ENCODE data around the gene KRTAP10-10.
"Not testable (repeated sequence)": the region's sequence is repeated elsewhere in the genome, so short reads cannot be mapped to it uniquely, and the experiment has no call there.

Gene KRTAP10-10, protein sequence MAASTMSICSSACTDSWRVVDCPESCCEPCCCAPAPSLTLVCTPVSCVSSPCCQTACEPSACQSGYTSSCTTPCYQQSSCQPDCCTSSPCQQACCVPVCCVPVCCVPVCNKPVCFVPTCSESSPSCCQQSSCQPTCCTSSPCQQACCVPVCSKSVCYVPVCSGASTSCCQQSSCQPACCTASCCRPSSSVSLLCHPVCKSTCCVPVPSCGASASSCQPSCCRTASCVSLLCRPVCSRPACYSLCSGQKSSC

GRCh38 chr21:44637018-44637850 lies at the start of gene KRTAP10-10:
Gene KRTAP10-10, plus strand, starts transcription at chr21:44637356. Its CDS starts 62 bp downstream, at chr21:44637418.
- no peak for DNase-seq

- DNase-seq, result no peak
These were observed 48.1 kb upstream of the KRTAP10-10 start for GRCh38 chr21:44589094-44589493.

DNA sequence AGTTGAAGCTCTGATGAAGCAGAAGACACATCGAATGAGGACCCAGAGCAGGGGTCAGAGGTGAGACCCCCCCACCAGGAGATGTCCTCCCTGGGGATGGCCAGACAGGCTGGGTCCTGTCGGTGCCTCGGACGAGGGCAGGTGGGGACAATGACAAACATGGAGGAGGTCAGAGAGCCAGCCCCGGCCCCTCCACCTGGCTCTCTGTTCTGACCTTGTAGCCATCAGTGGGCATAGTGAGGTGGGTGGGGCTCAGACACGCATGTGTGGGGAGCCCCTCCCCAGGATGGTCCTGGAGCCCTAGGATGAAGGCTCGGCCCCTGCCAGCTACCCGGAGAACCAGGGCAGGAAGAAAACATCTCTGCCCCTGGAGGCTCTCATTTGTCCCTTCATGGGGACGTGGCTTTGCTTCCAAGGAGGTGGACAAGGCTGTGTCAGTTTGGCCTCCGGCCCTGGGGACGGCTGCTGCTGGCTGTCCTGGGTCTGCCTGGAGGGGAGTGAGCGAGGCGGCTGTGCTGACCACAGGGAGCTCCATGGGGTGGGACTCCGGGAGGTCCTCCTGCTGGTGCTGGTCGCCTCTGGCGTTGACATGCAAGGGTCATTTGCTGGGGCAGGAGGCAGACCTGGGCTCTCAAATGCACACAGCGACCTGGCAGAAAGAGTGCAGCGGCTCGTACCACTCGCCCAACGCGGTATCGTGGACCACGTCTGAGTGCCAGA lies 47.4 kb upstream of the KRTAP10-10 start:
- no peak for DNase-seq

- no peak for DNase-seq
These were observed 46.8 kb upstream of the KRTAP10-10 start for GRCh38 chr21:44590311-44590721.

DNA sequence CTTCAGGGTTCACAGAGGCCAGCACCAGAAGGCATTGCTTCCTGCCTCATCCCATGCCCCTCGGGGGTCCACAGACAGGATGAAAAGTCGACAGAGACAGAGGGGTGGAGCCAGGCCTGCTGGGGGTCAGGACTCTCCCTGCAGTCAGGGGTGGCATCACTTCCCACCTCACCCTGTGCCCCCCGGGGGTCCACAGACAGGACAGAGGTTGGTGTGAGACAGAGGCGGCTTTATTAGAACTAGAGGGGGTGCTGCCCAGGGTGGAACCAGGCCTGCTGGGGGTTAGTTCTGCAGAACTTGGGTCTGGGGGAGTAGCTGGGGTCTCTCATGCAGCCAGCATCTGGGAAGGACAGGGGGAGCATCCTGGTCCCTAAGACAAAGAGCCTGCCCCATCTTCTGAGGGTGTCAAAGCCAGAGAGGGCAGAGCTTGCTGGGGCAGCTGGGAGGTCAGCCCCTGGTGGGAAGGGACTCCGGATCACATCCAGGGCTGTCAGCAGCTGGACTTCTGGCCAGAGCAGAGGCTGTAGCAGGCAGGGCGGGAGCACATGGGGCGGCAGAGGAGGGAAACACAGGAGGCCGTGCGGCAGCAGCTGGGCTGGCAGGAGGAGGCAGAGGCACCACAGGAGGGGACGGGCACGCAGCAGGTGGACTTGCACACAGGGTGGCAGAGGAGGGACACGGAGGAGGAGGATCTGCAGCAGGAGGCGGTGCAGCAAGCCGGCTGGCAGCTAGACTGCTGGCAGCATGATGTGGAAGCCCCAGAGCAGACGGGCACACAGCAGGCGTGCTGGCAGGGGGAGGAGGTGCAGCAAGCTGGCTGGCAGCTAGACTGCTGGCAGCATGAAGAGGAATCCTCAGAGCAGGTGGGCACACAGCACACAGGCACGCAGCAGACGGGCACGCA lies 46.0 kb upstream of the KRTAP10-10 start:
- DNase-seq, result not testable (repeated sequence)

DNA sequence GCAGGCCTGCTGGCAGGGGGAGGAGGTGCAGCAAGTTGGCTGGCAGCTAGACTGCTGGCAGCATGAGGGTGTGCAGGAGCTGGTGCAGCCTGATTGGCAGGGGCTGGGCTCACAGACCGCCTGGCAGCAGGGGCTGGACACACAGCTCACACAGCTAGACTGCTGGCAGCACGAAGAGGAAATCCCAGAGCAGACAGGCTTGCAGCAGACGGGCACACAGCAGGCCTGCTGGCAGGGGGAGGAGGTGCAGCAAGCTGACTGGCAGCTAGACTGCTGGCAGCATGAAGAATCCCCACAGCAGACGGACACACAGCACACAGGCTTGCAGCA lies 45.4 kb upstream of the KRTAP10-10 start:
- DNase-seq, result not testable (repeated sequence)

DNA sequence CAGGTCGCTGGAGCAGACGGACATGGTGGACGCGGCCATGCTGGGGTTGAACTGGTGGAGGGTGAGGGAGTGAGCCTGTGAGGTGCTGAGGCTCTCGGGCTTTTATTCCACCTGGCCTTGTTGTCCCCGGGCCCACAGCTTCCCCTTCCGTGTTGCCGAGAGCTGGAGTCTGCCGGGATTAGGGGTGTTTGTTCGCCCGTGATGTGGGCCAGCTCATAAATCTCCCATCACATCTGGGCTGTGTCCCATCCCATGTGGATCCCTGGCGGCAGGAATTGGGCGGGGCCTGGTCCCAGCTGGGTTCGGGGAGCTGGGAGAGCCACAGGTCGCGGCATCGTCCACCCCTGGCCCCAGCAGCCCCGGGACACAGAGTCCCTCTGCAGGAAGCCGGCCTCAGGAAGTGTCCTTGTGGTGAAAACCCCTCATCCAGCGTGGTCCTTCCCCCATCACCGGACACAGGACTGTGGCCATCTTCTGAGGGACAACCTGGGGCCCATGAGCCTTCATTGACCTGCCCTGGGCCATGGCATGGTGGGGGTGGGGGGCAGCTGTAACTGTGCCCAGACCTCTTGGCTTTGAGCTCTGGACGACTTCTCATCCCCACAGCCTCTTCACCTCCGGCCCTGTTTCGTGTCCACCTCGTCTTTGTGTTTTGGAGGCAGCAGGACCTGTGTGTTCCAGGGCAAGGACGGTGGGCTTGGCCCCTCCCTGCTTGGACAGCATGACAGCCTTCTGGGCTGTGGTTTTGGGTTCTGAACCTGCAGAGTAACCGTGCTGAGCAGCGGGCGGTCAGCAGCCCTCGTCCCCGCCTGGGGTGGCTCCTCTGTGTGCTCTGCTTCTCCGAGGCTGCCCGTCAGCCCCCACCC lies 44.5 kb upstream of the KRTAP10-10 start, which contains the start of gene KRTAP10-6:
Gene KRTAP10-6, minus strand, starts transcription at position 60 of the 866 bp plus-strand sequence. Its CDS starts 21 bp downstream, at position 39.
- no peak for DNase-seq

- no peak for DNase-seq
These were observed 43.4 kb upstream of the KRTAP10-10 start for GRCh38 chr21:44593598-44594405.

- DNase-seq, result no peak
These were observed 42.7 kb upstream of the KRTAP10-10 start for GRCh38 chr21:44594406-44594916.

GRCh38 chr21:44595524-44595923 lies 41.6 kb upstream of the KRTAP10-10 start:
- DNase-seq, result no peak

GRCh38 chr21:44596068-44596725 lies 41.0 kb upstream of the KRTAP10-10 start:
- DNase-seq, result no peak

DNA sequence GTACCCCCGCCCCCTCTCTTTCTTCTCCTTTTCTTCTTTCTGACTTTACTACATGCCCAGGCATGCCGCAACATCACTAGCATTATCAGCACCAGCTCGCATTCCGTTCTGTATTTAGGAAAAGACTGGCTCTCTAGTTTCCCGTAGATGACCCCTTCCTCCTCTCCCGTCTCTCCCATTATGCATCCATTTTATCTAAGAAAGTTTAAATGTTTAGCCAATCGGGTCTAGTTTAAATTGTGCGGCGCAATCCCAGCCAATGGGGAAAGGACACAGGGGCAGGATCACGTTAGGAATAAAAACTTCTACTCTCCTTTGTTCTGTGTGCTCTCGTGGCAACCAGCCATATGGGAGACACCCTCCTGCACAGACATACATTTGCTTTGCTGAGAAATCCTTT lies 39.1 kb upstream of the KRTAP10-10 start:
- DNase-seq, result no peak

- DNase-seq, result no peak
These were observed 37.7 kb upstream of the KRTAP10-10 start for GRCh38 chr21:44599264-44600029.

DNA sequence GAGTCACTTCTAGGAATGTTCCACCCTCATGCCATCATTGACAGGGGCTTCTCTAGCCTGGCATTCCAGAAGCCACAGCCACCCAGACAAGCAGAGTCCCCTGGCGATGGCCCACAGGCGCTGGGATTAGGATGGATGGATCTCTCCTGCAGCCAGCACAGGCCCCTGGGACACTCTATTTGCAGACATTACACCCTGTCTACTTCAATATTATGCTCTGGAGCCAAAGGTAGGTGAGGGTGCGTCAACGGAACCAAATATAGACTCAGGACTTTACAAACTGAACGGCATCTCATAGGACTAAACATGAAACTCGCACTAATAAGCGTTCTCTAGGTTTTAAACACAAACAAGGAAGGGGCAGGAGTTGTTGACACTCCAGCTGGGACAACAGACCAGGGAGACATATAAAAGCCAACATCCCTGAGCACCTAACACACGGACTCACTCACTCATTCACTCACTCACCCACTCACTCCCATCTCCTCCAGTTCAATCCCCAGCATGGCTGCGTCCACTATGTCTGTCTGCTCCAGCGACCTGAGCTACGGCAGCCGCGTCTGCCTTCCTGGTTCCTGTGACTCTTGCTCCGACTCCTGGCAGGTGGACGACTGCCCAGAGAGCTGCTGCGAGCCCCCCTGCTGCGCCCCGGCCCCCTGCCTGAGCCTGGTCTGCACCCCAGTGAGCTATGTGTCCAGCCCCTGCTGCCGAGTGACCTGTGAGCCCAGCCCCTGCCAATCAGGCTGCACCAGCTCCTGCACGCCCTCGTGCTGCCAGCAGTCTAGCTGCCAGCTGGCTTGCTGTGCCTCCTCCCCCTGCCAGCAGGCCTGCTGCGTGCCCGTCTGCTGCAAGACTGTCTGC lies 36.8 kb upstream of the KRTAP10-10 start, which contains the start of gene KRTAP10-7:
Gene KRTAP10-7, plus strand, starts transcription at position 480 of the 861 bp plus-strand sequence. Its CDS starts 25 bp downstream, at position 505.
- DNase-seq, result not testable (repeated sequence)

- not testable (repeated sequence) for DNase-seq
These were observed 36.1 kb upstream of the KRTAP10-10 start for GRCh38 chr21:44601091-44601490.

GRCh38 chr21:44601596-44602462 lies 35.3 kb upstream of the KRTAP10-10 start:
- DNase-seq, result no peak

DNA sequence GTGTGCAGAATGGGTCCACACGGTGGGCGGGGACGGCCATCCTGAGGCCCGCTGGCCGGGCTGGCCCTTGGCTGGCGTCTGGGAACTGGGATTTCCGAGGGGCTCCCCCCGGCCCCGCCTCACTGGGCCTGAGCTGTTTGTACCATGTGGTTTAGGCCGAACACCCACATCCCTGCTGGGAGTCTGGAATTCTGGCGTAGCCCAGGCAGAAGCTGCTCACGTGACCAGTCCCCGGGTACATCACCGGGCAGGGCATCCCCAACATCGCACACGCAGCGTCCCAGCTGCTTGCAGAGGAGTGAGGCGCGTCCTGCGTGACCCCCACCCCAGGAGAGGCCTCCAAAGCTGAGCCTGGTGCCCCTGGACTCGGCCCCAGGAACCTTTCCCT lies 34.7 kb upstream of the KRTAP10-10 start:
- DNase-seq, result no peak
